ENCODE measurements around the gene GPC6.

GPC6 gene

DNA sequence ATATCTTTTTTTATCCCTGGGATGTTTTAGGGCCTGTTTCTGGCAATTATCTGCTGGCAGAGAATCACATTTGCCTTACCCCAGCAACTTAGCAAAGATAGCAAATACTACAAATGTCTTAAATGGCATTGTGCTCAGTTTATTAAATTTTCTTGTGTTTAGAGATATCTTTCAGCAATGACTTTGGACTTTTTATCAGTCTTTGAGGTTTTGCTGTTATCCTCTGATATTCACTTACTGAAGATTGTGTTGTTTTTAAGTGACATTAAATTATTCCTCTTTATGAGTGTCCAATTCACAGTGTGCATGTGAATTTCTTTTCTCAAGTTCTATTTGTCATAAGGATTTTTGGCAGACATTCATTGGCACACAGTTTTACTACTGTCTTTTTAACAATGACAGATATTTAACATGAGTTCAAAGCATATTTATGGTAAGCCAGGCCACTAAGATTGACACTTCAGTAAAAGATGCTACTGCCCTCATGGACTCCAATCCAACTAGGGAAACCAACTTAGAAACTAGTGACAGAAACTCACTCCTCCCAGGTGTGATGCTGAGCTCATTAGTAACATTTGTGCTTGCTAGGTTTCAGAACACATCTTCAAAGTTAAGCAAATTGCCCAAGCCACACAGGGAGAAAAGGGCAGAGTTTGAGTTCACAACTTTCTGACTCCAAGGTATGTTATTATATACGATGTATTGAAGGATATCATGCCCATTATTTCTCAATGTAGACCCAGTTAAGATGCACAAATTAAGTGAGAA is 481.9 kb downstream of the GPC6 start:
- no peak for DNase-seq

- DNase-seq = peak; percentile 32
These were observed 483.1 kb downstream of the GPC6 start for GRCh38 chr13:93709506-93710244.

- DNase-seq = no peak
These were observed 487.6 kb downstream of the GPC6 start for GRCh38 chr13:93714171-93714570.

DNA sequence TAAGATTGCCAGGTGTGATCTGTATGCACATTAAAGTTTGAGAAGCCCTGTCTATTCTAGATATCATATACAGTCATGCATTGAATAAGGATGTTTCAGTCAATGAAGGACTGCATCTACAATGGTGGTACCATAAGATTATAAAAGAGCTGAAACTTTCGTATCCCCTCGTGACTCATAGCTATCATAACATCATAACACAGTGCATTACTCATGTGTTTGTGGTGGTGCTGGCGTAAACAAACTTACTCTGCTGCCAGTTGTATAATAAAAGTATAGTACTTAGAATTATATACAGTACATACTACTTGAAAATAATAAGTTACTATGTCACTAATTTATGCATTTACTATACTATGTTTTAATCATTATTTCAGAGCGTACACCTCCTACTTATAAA is 489.3 kb downstream of the GPC6 start:
- DNase-seq = no peak

DNA sequence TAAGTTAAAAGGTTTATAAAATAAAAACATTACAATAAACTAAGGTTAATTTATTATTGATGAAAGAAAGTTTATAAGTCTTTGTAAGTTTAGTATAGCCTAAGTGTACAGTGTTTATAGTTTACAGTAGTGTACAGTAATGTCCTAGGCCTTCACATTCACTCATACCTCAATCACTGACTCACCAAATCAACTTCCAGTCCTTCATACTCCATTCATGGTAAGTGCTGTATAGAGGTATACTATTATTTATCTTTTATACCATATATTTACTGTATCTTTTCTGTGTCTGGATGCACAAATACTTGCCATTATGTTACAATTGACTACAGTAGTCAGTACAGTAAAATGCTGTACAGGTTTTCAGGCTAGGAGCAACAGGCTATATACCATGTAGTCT is 490.0 kb downstream of the GPC6 start:
- no peak for DNase-seq

DNA sequence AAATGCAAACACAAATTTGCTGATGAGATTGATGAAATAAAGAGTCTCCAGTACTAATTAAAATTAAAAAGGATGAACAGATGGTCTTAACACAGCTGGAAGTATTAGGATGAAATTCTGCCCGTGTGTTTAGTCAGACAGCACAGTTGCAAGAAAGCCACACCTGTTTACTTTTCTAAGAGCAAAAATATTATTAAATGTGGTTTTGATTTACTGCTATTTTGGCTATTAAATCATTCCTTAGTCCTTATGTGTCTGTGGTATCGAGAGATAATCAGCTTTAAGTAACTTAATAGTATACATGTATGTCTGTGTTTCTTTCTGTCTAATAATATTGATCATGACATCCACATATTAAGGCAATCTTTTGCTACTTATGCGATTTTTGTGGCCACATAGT is 494.9 kb downstream of the GPC6 start:
- no peak for DNase-seq

- no peak for DNase-seq
These were observed 496.7 kb downstream of the GPC6 start for GRCh38 chr13:93723316-93723715.

DNA sequence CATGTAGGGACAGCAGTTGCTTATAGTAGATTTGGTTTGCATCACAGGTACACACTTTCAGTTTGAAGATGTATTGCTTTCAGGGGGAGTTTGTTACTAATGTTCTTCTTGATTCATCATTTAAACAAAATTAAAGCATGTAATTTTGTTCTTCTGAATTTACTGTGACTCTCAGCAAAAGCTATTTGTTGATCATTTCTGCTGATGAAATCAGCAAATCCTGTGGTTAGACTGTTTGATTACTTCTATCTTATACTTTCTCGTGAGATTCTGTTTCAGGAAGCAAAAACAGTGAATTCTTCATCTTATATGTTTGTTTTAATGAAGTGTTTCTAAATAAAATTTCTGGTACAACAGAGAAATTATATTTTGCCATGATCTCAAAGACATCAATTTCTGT is 497.6 kb downstream of the GPC6 start:
- no peak for DNase-seq

DNA sequence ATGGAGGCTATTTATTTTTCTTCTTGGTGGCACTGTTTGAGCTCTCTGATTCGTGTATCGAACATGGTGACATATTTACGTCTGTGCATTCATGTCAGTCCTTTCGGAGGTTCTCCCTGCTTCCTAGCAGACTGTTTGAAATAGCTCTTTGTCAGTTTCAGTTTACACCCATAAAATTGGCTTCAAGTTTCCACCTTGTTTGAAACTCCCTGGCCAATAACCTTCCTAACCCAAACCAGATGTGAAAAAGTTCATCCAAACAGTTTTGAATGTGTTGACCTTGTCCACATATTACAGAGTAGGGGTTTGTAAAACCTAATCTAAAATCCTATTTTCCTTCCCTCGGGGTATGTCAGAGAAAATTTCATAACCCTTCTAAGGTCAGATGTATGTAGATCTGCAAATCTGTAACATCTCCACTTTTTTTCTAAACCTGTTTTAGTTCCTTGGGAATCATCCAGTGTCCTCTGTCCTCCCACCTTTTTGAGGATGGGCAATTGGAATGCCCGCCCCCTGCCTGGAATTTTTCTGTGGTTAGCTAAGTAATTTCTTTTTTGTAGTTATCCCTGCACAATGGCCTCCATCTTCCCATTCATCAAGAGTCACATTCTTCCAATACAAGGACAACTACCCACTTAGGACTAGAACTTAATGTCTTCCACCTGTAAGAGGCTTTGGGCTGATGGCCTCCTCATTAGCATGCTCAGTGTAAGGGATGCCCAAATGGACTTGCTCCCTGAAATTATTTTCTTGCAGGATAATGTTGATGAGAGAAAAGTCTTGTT is 499.8 kb downstream of the GPC6 start:
- DNase-seq = no peak

- no peak for DNase-seq
These were observed 500.9 kb downstream of the GPC6 start for GRCh38 chr13:93727211-93728141.

DNA sequence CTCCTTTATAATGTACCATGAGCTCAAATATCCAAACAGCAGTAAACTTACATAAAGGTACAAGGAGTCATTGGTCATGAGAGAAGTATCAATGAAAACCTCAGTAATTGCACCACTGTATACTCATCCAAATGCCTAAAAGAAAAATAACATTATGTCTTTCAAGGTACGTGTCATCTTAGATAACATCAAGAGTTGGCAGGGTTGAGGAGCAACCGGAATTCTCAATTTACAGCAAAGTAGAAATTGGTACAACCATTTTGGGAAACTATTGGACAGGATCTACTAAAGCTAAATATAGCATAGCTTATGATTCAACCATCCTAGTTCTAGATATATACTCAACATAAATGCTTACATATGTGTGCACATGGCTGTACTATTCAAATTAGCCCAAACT is 502.8 kb downstream of the GPC6 start:
- no peak for DNase-seq

DNA sequence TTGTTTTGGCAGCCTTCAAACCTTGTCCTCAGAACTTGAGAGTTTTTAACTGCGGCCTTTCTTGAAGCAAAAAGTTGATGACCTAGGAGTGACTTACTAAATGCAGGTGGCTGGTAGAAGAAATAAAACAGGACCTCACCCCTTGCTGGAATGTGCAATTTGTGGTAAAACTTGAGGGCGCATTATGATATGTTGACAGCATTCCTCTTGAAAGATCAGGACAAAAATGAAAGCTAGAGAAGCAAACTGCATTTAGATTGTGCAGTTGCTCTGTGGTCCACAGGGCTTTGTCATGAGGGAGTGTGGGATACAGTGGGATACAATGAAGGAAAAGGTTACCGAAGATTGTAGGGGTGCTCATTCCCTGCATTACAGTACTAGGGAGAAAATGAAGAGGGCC is 504.2 kb downstream of the GPC6 start:
- no peak for DNase-seq

DNA sequence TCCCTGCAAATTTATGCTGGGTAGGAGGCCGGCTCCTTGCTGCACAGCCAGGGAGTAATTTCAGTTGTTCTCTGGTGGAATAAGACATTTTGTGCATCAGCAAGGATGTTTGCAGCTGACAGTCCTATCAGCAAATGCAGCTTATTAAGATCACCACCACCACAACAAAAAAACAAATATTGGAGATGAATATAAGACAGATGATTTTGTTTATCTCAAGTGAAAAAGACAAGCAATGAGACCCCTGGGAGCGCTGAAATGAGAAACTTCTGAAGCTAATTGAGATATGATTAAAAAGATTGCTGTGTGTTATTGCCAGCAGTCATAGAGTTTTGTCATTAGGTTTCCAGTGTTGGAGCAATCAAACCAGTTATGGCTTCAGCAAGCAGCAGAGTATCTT is 505.6 kb downstream of the GPC6 start:
- no peak for DNase-seq

DNA sequence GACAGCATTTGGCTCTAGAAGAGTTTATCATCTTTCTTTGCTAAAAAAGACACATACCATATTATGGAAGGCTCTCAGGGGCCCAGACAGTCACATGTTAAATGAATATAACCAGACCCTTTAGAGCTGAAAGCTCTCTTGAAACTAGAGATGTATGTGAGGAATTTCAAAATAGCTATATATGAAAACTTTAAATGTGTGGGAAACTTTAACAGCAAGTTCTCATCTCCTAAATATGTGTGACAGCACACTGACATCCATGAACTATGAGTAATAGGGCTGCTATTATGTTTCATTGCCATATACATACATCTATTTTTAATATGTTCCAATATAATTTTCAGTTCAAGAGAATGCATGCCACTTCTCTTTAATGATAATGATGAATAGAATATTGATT is 509.5 kb downstream of the GPC6 start:
- DNase-seq = no peak

DNA sequence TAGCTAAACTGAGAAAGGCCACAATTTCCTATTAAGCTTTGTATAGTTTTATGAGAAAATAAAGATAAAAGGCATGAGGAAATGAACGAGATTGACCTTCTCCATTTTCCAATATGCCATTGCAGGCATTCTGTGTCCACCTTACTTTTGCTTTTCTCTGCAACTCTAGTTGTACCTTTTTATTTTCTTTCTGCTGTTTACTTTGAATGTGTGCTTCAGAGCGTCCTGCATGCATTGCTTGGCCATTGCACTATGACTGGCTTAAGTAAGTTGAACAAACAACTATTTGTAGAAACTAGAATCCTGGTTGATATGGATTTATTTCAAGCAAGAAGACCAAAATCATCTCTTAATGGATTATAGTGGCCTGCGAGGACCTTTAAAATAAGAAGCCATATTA is 510.3 kb downstream of the GPC6 start:
- no peak for DNase-seq

DNA sequence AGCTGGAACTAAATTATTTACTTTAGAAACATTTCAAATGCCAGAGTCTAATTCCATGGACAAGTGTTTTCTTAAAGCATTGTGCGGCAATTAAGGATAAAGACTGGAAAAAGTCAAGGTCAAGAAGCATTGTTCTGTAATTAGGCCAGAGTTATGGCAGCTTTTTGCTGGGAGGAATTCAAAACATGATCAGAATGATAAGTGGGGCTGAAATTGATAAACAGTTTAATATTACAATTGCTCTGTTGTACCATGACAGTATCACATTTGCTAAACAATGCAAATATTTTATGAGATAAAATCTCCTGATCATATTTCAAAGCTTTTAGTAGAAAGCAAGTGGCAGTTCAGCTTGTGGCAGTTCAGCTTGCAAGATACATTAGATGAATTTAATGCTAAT is 513.7 kb downstream of the GPC6 start:
- DNase-seq = peak; percentile 46

- no peak for DNase-seq
These were observed 517.4 kb downstream of the GPC6 start for GRCh38 chr13:93744033-93744432.

- DNase-seq = no peak
These were observed 518.3 kb downstream of the GPC6 start for GRCh38 chr13:93744886-93745285.

- DNase-seq = peak; percentile 12
These were observed 519.3 kb downstream of the GPC6 start for GRCh38 chr13:93745884-93746283.

- DNase-seq = no peak
These were observed 520.0 kb downstream of the GPC6 start for GRCh38 chr13:93746589-93746988.

GRCh38 chr13:93750676-93751075 is 524.1 kb downstream of the GPC6 start:
- no peak for DNase-seq

GRCh38 chr13:93751117-93751516 is 524.5 kb downstream of the GPC6 start:
- DNase-seq = no peak

GRCh38 chr13:93752541-93752940 is 525.9 kb downstream of the GPC6 start:
- DNase-seq = no peak
